HTR-8/SVneo (cell line): ENCODE measurements around the gene NHSL2.
A peak's percentile ranks its signal among the peaks of the same experiment; 100 is the strongest.

ENCODE experiments used
- DNase-seq: peaks from one replicate; pipeline ENCODE4 v3.0.0; 2011; ENCODE audit warnings: low spot score, mixed read lengths; ENCODE audit not compliant: insufficient read length
- FAIRE-seq: peaks from 2 replicates; lab custom pipeline; 2011; peaks lifted over from hg19 to GRCh38; lab: Jason Lieb, UNC

NHSL2 gene

DNA sequence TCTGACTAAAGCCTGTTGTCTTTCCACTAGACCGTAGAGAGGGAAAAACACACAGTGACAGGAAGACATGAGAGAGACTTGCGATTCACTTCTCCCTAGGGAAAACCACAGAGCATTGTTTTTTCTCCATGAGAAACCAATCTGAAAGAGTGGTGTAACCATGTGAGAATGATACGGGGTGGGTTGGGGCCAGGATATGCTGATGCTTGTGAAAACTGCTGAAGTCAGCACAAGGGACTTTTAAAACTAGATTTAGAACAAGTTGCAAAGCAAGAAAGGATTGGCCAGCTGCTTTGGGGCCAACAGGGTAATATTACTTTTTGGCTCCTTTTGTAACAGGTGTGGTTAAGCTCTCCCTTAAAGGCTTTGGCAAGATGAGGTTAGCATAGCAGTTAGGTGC is 66.1 kb downstream of the NHSL2 start:
- FAIRE-seq (peak; percentile 48), DNase-seq (no peak)

DNA sequence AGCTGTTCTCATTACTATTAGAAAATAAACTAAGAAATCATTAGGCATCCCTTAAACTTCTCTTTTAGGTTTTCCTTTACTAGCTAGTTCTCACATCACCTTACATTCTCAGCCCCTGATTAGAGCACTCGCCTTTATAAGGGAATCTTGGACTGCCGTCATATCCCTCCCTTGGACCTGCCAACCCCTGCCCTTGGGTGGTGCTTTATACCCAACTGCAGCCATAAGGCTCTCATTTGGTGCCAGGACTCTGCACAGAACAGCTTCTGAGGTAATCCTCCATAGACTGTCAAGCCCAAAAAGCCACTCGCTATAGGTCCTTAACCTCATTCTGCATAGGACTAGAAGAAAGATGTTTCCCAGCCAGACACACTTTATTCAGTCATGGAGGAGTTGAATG is 67.5 kb downstream of the NHSL2 start:
- DNase-seq (no peak), FAIRE-seq (no peak)

DNA sequence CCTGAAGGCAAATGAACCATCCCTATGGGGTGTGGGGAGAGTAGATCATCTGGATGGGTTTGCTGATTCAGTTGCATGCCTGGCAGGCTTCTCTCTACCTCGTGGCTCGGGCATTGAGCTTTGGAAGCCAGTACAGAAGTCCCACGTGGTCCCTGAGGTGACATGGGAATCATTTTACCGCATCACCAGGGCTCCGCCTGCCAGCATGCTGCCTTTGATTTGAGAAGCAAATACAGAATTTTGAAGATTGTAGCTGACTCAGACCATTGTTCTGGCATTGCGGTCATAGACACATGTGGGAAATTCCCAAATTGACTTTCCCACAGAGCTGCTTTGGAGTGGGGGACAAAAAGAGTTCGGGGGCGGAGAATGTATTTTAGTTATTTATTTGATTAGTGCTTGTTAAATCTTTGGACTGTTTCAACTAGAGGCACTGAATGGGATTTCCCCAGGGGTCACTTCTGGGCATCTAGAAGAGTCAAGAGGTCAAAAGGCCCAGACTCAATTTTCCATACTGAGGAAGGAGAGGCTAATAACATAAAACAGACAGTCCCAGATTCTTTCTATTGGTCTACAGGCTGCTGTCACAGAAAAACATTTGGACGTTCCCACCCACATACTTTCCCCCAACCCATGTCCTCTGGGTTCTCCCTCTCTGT is 79.3 kb downstream of the NHSL2 start:
- DNase-seq (no peak), FAIRE-seq (no peak)

DNA sequence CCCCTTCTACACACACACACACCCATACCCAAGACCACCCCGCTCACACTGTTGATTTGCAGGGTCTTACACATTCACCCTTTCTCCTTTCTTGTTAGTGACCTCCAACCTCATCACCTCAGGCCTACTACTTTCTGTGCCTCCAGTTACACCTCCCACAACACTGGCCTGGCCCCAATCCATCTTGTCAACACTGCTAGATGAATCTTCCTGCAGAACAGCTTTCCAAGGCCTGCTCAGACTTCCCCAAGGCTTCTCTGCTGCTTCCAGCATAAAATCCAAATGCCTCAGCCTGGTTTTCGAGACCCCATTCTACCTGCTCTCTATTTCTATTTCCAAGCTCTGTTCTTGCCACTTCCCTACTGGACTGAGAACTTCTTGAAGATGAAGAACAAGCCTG is 79.9 kb downstream of the NHSL2 start:
- FAIRE-seq = no peak

DNA sequence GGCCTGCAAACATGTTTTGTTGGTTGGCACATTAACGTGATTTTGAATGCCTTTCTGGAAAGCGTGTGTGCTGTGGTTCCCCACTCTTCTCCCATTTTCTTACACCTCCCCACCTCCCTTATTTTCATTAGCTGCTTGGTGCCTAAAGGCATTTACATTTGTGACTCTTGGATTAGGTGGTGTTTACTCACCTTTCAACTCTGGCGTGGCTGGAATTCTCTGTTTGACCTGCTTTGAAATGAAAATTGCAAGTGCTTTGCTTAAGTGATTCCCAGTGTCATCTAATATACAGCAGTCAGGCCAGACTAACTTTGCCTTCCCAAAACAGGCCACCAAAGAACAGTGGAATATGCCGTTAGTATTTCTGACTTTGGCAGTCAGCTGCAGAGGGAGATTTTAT is 80.5 kb downstream of the NHSL2 start:
- no peak for FAIRE-seq
- DNase-seq = no peak

More for the DNA sequence above, 79.9 kb downstream of the NHSL2 start:
- no peak for DNase-seq

- DNase-seq = no peak
- peak; percentile 82 for FAIRE-seq
Measured at GRCh38 chrX:71992711-71993110, 82.1 kb downstream of the NHSL2 start.

DNA sequence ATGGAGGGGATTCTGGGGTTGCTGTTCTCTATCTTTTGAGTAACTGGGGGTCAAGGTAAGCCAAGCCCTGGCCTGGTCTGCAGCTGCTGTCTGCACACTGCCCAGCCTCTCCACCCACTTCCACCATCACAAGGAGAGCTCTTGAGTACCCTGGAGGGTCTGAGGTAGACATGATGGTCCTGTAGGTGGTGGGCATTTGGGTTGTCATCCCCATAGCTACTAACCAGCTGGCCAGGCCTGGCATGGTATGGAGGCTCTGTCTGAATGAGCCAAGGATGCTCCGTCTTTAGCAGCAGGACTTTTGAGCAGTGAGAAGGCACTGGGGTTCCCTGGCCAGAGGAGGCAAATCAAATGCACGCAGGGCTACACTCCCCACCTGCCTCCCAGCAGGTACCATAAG is 82.7 kb downstream of the NHSL2 start:
- FAIRE-seq (peak; percentile 68), DNase-seq (no peak)

- DNase-seq (peak; percentile 30), FAIRE-seq (peak; percentile 79)
Measured at GRCh38 chrX:71994601-71995000, 84.0 kb downstream of the NHSL2 start.

GRCh38 chrX:71995122-71995521 is 84.5 kb downstream of the NHSL2 start:
- DNase-seq (no peak), FAIRE-seq (peak; percentile 4)

GRCh38 chrX:71996136-71996535 is 85.5 kb downstream of the NHSL2 start:
- DNase-seq = no peak
- peak; percentile 16 for FAIRE-seq

DNA sequence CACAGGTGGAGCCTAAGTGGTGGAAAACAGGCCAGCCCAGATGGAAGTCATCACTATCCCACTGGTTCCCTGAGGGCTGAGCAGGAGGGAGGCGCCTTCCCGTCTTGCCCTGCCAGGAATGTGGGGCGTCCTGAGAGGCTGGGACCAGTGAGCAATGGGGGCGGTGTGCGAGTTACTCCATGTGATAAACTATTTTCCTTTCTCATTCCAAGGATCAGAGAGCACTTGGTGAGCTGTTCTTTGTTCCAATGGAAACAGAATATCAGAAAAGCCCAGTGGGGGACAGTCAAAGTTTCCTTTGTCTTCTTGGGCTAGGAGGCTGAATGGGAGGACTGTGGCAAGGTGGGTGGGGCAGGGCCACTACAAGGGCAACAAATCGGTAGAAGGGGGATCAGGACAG is 86.2 kb downstream of the NHSL2 start:
- peak; percentile 52 for FAIRE-seq
- no peak for DNase-seq

- no peak for DNase-seq
- FAIRE-seq = no peak
Measured at GRCh38 chrX:71997320-71997719, 86.7 kb downstream of the NHSL2 start.

DNA sequence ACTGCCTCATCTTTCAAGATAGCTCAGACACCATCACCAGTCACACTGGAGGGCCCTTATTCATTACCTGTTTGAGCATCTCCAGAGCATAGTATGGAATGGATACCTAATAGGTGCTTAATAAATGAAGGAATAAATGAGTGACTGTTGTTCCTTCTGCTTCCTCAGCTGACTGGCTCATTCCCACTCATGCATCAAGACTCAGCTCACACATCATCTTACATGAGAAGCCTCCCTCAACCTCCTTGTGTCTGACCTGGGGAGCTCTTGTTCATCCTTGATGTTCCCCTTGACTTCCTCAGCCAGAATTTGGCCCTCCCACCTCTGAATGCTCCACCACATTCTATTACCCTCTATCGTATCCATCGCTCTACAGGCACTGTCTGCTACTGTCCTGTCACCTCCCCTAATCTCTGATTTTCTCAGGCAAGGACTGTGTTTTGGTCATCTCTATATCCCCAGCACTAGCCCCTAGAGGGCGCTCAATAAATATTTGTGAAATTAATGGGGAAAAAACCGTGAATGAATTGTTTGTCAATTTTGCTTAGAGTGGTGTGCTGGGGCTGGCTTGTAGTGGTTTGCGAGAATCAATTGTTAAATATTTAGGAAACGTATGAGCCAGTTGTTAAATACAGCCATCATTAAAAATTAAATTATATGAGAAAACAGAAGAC is 88.3 kb downstream of the NHSL2 start:
- FAIRE-seq (no peak), DNase-seq (peak; percentile 60)

GRCh38 chrX:71999535-71999934 is 88.9 kb downstream of the NHSL2 start:
- no peak for DNase-seq
- FAIRE-seq = no peak

DNA sequence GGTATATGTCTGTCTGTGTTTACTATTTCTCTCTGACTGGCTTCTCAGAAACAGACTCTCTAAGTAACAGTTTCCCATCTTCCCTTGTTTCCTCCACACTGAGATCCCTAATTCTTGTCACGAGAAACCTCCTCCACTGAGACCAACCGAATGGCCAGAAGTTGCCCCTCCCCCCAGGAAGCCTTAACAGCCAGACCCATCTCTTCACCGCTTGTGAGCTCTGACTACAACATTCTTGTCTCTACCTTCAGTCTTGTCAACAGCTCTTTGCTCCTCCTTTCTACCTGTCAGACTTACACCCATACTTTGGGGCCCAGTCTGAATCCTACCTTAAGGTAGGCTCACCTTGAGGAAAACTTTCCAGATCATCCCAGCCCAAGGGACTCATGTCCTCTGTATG is 90.8 kb downstream of the NHSL2 start:
- no peak for DNase-seq
- peak; percentile 95 for FAIRE-seq

DNA sequence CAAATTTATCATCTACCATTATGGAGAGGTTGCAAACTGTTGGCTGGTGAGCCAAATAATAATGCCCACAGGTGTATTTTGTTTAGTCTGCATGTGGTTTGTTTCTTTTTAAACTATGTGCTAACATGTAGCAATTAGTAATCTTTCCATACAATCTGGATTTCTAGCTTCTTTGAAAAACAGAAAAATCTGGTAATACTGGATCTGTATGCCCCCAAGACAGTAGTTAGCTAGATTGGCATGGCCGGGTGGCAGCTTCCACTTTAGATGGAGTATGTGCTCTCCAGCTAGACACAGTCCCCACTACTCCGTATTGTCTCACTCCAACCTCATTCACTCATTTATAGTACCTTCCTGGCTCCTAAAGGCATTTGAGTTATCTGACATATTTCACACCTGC is 91.3 kb downstream of the NHSL2 start:
- FAIRE-seq (no peak), DNase-seq (no peak)

DNA sequence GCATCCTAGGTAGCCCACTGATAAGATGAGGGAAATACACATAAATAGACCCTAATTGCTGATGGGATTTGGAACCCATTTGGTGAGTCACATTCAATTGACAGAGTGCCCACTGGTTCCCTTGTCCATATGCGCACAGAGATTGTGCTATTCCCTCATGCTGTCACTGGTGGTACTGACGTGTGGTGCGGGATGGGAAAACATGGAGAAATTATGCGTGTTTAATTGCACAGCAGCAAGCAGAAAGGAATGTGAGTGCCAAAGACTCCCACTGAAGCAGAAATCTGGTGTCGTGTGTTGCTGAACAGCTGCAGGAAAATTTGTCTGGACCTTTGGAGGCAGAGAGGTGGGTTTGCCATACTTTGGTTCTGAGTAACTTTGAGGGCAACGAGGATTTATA is 92.2 kb downstream of the NHSL2 start:
- FAIRE-seq = no peak
- no peak for DNase-seq

GRCh38 chrX:72003811-72004750 is 93.4 kb downstream of the NHSL2 start:
- DNase-seq (peak; percentile 61), FAIRE-seq (peak; percentile 83)

DNA sequence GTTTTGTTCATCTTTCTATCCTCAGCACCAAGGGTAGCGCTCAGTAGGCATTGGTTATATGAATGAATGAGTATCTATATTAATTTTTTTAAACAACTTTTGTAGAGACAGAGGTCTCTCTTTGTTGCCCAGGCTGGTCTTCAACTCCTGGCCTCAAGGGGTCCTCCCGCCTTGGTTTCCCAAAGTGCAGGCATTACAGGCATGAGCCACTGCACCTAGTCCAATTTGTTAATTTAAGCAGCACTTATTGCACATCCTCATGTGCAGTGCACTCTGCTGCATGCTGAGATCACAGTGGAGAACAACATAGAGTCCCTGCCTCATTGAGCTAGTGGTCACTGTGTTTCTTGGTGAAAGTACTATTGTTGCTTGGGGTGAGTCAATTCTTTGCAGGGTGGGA is 94.4 kb downstream of the NHSL2 start:
- FAIRE-seq (no peak), DNase-seq (no peak)

- DNase-seq (no peak), FAIRE-seq (no peak)
Measured at GRCh38 chrX:72006461-72006860, 95.8 kb downstream of the NHSL2 start.

GRCh38 chrX:72009731-72010130 is 99.1 kb downstream of the NHSL2 start:
- FAIRE-seq (no peak), DNase-seq (no peak)
